Kidney (tissue), 14 donors: ENCODE measurements around the gene TNS3. TPM values are rescaled to one million over a fixed set of nuclear protein-coding genes. Genes with fewer than 3 reads are reported as not detected.

ENCODE experiments used
- DNase-seq, 5 donors: peaks; one replicate each; pipeline ENCODE4 v3.0.0-alpha.2; 2013 to 2020
- FAIRE-seq: peaks from 2 replicates; lab custom pipeline; 2012; peaks lifted over from hg19 to GRCh38; lab: Jason Lieb, UNC
- H3K27ac ChIP-seq, 2 donors: one replicate each; pipeline ENCODE4 v1.7.0; 2013; ENCODE audit warnings: low read depth in 2 of 2, low read length in 2 of 2, inconsistent platforms in 1 of 2
- H3K27me3 ChIP-seq: one replicate; pipeline ENCODE4 v1.7.1; 2013; ENCODE audit warnings: low read length, inconsistent platforms; ENCODE audit not compliant: control insufficient read depth, insufficient read depth
- H3K36me3 ChIP-seq, 3 donors: one replicate each; pipeline versions ENCODE4 v1.7.0 to v1.7.1; 2013; ENCODE audit warnings: low read length in 3 of 3, control low read depth in 1 of 3, inconsistent platforms in 1 of 3; ENCODE audit not compliant: insufficient read depth in 3 of 3, control insufficient read depth in 2 of 3
- H3K4me1 ChIP-seq, 3 donors: one replicate each; pipeline versions ENCODE4 v1.7.0 to v1.7.1; 2013; ENCODE audit warnings: low read length in 3 of 3, inconsistent platforms in 1 of 3, low read depth in 1 of 3; ENCODE audit not compliant: control insufficient read depth in 2 of 3, insufficient read depth in 2 of 3
- H3K4me3 ChIP-seq, 3 donors: one replicate each; pipeline versions ENCODE4 v1.7.0 to v1.8.1; 2013; ENCODE audit warnings: low read length in 3 of 3, control low read depth in 1 of 3, inconsistent platforms in 1 of 3
- H3K9ac ChIP-seq, 3 donors: one replicate each; pipeline versions ENCODE4 v1.7.0 to v1.7.1; 2013; ENCODE audit warnings: low read length in 3 of 3, control low read depth in 1 of 3, inconsistent platforms in 1 of 3
- H3K9me3 ChIP-seq, 3 donors: one replicate each; pipeline versions ENCODE4 v1.7.0 to v1.7.1; 2013; ENCODE audit warnings: low read length in 3 of 3, control low read depth in 1 of 3, inconsistent platforms in 1 of 3; ENCODE audit not compliant: control insufficient read depth in 2 of 3, insufficient read depth in 1 of 3
- intact Hi-C: fragments of 100-400 bp; cut with DNase I; formaldehyde crosslinking; loops from one replicate; pipeline ENCODE4 v1.11.1; 2022
- polyA plus RNA-seq: library from polyadenylated mRNA; stranded (reverse); fragments of 350-450 nt; fragmentation: Illumina TruSeq; extraction: RNeasy Lipid Tissue Mini Kit (QIAGEN cat#74804); gene quantifications from one replicate; pipeline ENCODE4 v1.2.3, GENCODE V29; 2014; ENCODE audit warnings: low read depth, low replicate concordance; ENCODE audit not compliant: insufficient read depth
- total RNA-seq: library from RNA; stranded (reverse); fragmentation: NEBNext Ultra II Directional; extraction: Animal tissue kit (Norgen Biotek cat#: 25700); gene quantifications from one replicate; pipeline ENCODE4 v1.2.1, GENCODE V29; 2021
- TF ChIP-seq, protein P1 (sequence below): IDR thresholded peaks from 3 replicates; pipeline ENCODE4 v1.5.1; 2012; ENCODE audit warnings: mild to moderate bottlenecking, moderate library complexity, borderline replicate concordance; ENCODE audit not compliant: insufficient read depth; ENCODE audit errors: extremely low read depth
- donor health status: control.
- donor health status: control.
- donor health status: control.
- donor health status: control.
- donor health status: control.
- donor health status: DM: yes; HTN: yes; CAD: no.
- donor health status: Normal renal cell carcinoma (clear cell type).

Gene TNS3
- total and polyA plus RNA-seq, 2 donors from 2014 or later: 38.4 to 198 TPM

DNA sequence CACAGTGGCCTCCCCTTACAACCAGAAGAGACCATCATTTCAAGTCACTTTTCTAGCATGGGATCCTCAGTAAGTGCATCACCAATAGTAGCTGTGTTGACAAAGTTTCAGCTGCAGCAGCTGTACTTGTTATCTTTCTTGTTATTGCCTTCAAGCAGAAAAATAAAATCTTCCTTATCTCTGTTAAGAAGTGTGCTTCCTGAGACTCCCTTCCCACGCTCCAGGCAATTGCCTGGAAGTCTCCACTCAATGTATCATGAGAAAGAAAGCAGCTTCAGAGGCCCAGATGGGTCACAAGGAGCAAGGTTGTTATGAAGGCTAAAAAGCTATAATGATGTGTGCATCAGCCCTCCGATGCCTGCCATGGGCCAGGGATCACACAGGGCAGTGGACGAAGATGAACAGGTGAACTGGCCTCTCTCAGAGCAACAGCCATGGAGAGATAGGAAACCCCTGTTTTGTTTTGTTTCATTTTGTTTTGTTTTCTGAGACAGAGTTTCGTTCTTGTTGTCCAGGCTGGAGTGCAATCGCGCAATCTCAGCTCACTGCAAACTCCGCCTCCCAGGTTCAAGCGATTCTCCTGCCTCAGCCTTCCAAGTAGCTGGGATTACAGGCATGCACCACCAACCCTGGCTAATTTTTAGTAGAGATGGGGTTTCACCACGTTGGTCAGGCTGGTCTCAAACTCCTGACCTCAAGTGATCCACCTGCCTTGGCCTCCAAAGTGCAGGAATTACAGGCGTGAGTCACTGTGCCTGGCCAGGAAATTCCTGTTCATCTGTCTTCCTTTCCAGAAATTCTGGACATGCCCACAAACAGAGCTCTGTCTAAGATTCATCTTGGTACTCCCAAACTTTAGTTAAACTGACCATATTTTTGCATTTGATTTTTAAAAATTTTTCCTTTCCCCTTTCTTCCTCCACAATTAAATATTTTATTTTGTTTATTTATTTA lies 340.5 kb downstream of the TNS3 start:
- Histone ChIP-seq H3K36me3 (no peaks in the 10 kb centered on the region), H3K4me3 (no peak overlapping the region), H3K4me1 (no peaks in the 10 kb centered on the region), H3K27ac (no peak overlapping the region), H3K27me3 (no peaks in the 10 kb centered on the region), H3K9me3 (no peaks in the 10 kb centered on the region), H3K9ac (no peak overlapping the region)
- TF ChIP-seq, protein P1, sequence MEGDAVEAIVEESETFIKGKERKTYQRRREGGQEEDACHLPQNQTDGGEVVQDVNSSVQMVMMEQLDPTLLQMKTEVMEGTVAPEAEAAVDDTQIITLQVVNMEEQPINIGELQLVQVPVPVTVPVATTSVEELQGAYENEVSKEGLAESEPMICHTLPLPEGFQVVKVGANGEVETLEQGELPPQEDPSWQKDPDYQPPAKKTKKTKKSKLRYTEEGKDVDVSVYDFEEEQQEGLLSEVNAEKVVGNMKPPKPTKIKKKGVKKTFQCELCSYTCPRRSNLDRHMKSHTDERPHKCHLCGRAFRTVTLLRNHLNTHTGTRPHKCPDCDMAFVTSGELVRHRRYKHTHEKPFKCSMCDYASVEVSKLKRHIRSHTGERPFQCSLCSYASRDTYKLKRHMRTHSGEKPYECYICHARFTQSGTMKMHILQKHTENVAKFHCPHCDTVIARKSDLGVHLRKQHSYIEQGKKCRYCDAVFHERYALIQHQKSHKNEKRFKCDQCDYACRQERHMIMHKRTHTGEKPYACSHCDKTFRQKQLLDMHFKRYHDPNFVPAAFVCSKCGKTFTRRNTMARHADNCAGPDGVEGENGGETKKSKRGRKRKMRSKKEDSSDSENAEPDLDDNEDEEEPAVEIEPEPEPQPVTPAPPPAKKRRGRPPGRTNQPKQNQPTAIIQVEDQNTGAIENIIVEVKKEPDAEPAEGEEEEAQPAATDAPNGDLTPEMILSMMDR: no peak
- intact Hi-C loops: no loop called here
- DNase-seq: no peak
- FAIRE-seq: no peak

GRCh38 chr7:47239931-47240421 lies 341.9 kb downstream of the TNS3 start:
- no peak overlapping the region for H3K9ac ChIP-seq
- no peaks in the 10 kb centered on the region for H3K4me1 ChIP-seq
- TF ChIP-seq, protein P1: no peak
- intact Hi-C loops: no loop called here
- H3K27me3 ChIP-seq: no peaks in the 10 kb centered on the region
- no peak for FAIRE-seq
- H3K4me3 ChIP-seq: no peak overlapping the region
- no peaks in the 10 kb centered on the region for H3K36me3 ChIP-seq
- H3K27ac ChIP-seq: no peak overlapping the region
- no peaks in the 10 kb centered on the region for H3K9me3 ChIP-seq
- no peak for DNase-seq

GRCh38 chr7:47239034-47239433 lies 342.9 kb downstream of the TNS3 start:
- FAIRE-seq: no peak
- no peak overlapping the region for H3K9ac ChIP-seq
- H3K27ac ChIP-seq: no peak overlapping the region

More at GRCh38 chr7:47239034-47239433, 342.9 kb downstream of the TNS3 start:
- Histone ChIP-seq H3K4me1 (no peaks in the 10 kb centered on the region), H3K27me3 (no peaks in the 10 kb centered on the region), H3K36me3 (no peaks in the 10 kb centered on the region), H3K9me3 (no peaks in the 10 kb centered on the region), H3K4me3 (no peak overlapping the region)
- TF ChIP-seq, protein P1: no peak
- intact Hi-C loops: no loop called here
- peak in 1 of 5 donors; percentile 64 for DNase-seq
